ENCODE measurements around the gene UBD. TPM values are rescaled to one million over a fixed set of nuclear protein-coding genes. Genes with fewer than 3 reads are reported as not detected.

UBD gene
- total RNA-seq, 1 experiment from 2014 or later = not detected

DNA sequence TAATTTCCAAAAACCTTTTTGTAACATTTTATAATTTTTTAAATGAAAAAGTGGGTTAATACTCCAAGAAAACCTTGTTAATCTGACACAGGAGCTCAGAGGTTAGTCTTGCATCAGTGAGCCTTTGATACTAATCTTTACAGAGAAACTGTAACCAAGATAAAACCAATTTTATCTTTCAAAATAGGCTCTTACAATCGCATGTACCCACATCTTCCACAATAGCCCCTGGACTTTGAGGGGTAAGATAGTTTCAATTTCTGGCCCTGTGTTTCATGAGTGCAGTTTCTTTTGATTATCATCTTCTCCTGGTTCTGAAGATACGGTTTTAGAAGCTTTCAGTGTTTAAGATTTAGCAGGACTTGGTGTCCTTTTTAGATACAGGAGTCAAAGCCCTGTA lies 37.3 kb downstream of the UBD start:
- Mint-ChIP-seq H3K27ac (no peak overlapping the region), H3K9me3 (peaks cover 24 to 28% of the 10 kb centered on the region in 2 experiments), H3K4me1 (peaks cover 19 to 20% of the 10 kb centered on the region in 2 experiments), H3K27me3 (ENCODE audit: low read depth) (no peaks in the 10 kb centered on the region), H3K36me3 (ENCODE audit: insufficient read depth in 1 of 3, low read depth in 3 of 3) (peaks cover 17 to 29% (median 17%) of the 10 kb centered on the region in 3 experiments), H3K4me3 (no peak overlapping the region)
- no peaks in the 10 kb centered on the region for H3K79me2 ChIP-seq (ENCODE audit: insufficient read depth, low read length)
- H3K4ac ChIP-seq (ENCODE audit: low read depth, low read length) = no peak overlapping the region
- no peaks in the 10 kb centered on the region for H4K20me1 ChIP-seq (ENCODE audit: control insufficient read depth, insufficient read depth, insufficient read length)
- no peak for TF ChIP-seq CTCF (conservative IDR thresholded peaks at IDR 0.05)
- H3K23ac ChIP-seq (ENCODE audit: insufficient read length, low read depth, low read length) = no peak overlapping the region
- no peak overlapping the region for H2BK120ac ChIP-seq (ENCODE audit: low read depth, low read length, poor library complexity, severe bottlenecking)
- peaks cover 10% of the 10 kb centered on the region; the same call in 1 of the 2 replicates for H3K4me1 ChIP-seq (ENCODE audit: insufficient read depth, low read length)
- H3K79me1 ChIP-seq (ENCODE audit: insufficient read depth, low read depth, low read length, poor library complexity, severe bottlenecking) = no peaks in the 10 kb centered on the region
- no peak overlapping the region for H4K91ac ChIP-seq (ENCODE audit: insufficient read length, low read depth, low read length)
- no peak overlapping the region for H3K9ac ChIP-seq (ENCODE audit: extremely low read depth, insufficient read length, low read length)
- no peak overlapping the region for H3T11ph ChIP-seq (ENCODE audit: low read length)
- H2BK15ac ChIP-seq (ENCODE audit: low read depth, low read length) = no peak overlapping the region
- H3K9me3 ChIP-seq (ENCODE audit: control insufficient read depth, low read depth, low read length) = peaks cover 5% of the 10 kb centered on the region
- no peaks in the 10 kb centered on the region for H3K27me3 ChIP-seq (ENCODE audit: insufficient read depth, low read length)
- no peaks in the 10 kb centered on the region for H3K23me2 ChIP-seq (ENCODE audit: insufficient read length, low read depth, low read length, poor library complexity, severe bottlenecking)
- H2BK5ac ChIP-seq (ENCODE audit: insufficient read length, low read length) = no peak overlapping the region
- DNase-seq = no peak
- H3K4me2 ChIP-seq (ENCODE audit: insufficient read depth, insufficient read length, low read length) = no peak overlapping the region
- WGBS (ENCODE audit: extremely low coverage, insufficient read length, low lambda C conversion rate) = no CpG with 5 or more reads among the region's 2 CpGs
- H4K8ac ChIP-seq (replicated peaks; ENCODE audit: insufficient read length, low read depth, low read length) = no peak overlapping the region
- H3K18ac ChIP-seq (ENCODE audit: insufficient read length, low read depth, low read length) = no peak overlapping the region
- no peak overlapping the region for H3K27ac ChIP-seq (ENCODE audit: insufficient read length, low read depth, low read length)
- H3K56ac ChIP-seq (ENCODE audit: insufficient read length, low read depth, low read length) = no peak overlapping the region
- no peak overlapping the region for H4K5ac ChIP-seq (ENCODE audit: insufficient read length, low read depth, low read length)
- no peak overlapping the region for H2AFZ ChIP-seq (ENCODE audit: low read length)
- H3K14ac ChIP-seq (ENCODE audit: insufficient read depth, low read length) = no peak overlapping the region
- no peak overlapping the region for H2BK12ac ChIP-seq (ENCODE audit: insufficient read length, low read depth, low read length)
- H2BK20ac ChIP-seq (ENCODE audit: low read depth, low read length, poor library complexity, severe bottlenecking) = no peak overlapping the region
- H2AK5ac ChIP-seq (ENCODE audit: insufficient read length, low read length) = no peak overlapping the region

Measured in H9 (cell line).